Upper lobe of left lung (tissue), 6 donors: ENCODE results near the gene NUP98. TPM values are rescaled to one million over a fixed set of nuclear protein-coding genes. Genes with fewer than 3 reads are reported as not detected.

Source experiments
- ATAC-seq, 2 donors: fragments of 200-7000 bp; cut with Tn5 transposase; one replicate each; pipeline ENCODE4 v1.9.1; 2022; ENCODE audit warnings: mild to moderate bottlenecking in 2 of 2, moderate library complexity in 2 of 2; ENCODE audit not compliant: low FRiP score in 2 of 2
- DNase-seq, 2 donors: peaks; one replicate each; pipeline ENCODE4 v3.0.0-alpha.2; 2019 to 2020
- H3K27ac ChIP-seq, 4 donors: fragments of 200-600 bp; sonication (generic); one replicate each; pipeline ENCODE4 v1.5.1; 2016 to 2019
- H3K27me3 ChIP-seq, 4 donors: fragments of 200-600 bp; sonication (generic); one replicate each; pipeline ENCODE4 v1.5.1; 2017 to 2019
- H3K36me3 ChIP-seq, 4 donors: fragments of 200-600 bp; sonication (generic); one replicate each; pipeline ENCODE4 v1.5.1; 2016 to 2019
- H3K4me1 ChIP-seq, 4 donors: fragments of 200-600 bp; sonication (generic); one replicate each; pipeline ENCODE4 v1.5.1; 2018 to 2019
- H3K4me3 ChIP-seq, 4 donors: fragments of 200-600 bp; sonication (generic); one replicate each; pipeline ENCODE4 v1.5.1; 2017 to 2019; ENCODE audit warnings: mild to moderate bottlenecking in 2 of 4, moderate library complexity in 1 of 4
- H3K9me3 ChIP-seq, 4 donors: fragments of 200-600 bp; sonication (generic); one replicate each; pipeline ENCODE4 v1.5.1; 2018 to 2019
- EP300 ChIP-seq, 4 donors: sonication (generic); formaldehyde crosslinking; IDR thresholded peaks; one replicate each; pipeline ENCODE4 v1.5.1; 2017; ENCODE audit warnings: antibody characterized with exemption in 4 of 4, control low read depth in 2 of 4
- POLR2A ChIP-seq, 4 donors: fragments of 450-650 bp; IDR thresholded peaks; one replicate each; pipeline ENCODE4 v1.5.1; 2016 to 2017; ENCODE audit warnings: antibody characterized with exemption in 4 of 4, mild to moderate bottlenecking in 2 of 4
- POLR2AphosphoS5 ChIP-seq, 2 donors: sonication (generic); formaldehyde crosslinking; IDR thresholded peaks; one replicate each; pipeline ENCODE4 v1.5.1; 2017; ENCODE audit warnings: antibody characterized with exemption in 2 of 2
- WGBS, 2 donors: methylation state at CpG; one replicate each; pipeline ENCODE4 v1.1.5; 2017 to 2018; 5-methylcytosine and 5-hydroxymethylcytosine counted together
- total RNA-seq, 6 donors: library from RNA; depleted of rRNA in 4 of 6; stranded (reverse); fragments of >200 nt in 4 of 6; gene quantifications; one replicate each; pipeline versions ENCODE4 v1.1.0 to v1.2.1, GENCODE V29; 2016 to 2021
- TF ChIP-seq, protein P1 (sequence below), 6 experiments: fragments of 450-650 bp in 4 of 6; fragments of 200-600 bp in 2 of 6; sonication (generic) in 2 of 6; IDR thresholded peaks; one replicate each; pipeline ENCODE4 v1.5.1; 2016 to 2019; ENCODE audit warnings: antibody characterized with exemption in 6 of 6
- donor health status: DM: no; HTN: no; CAD: no; lungs with moderate emphysema.
- donor health status: DM: no; HTN: yes; CAD: no; lungs with severe emphysema.

NUP98 gene
- total RNA-seq, 6 donors from 2014 or later: 66.6 to 127 (median 86.1) TPM

DNA sequence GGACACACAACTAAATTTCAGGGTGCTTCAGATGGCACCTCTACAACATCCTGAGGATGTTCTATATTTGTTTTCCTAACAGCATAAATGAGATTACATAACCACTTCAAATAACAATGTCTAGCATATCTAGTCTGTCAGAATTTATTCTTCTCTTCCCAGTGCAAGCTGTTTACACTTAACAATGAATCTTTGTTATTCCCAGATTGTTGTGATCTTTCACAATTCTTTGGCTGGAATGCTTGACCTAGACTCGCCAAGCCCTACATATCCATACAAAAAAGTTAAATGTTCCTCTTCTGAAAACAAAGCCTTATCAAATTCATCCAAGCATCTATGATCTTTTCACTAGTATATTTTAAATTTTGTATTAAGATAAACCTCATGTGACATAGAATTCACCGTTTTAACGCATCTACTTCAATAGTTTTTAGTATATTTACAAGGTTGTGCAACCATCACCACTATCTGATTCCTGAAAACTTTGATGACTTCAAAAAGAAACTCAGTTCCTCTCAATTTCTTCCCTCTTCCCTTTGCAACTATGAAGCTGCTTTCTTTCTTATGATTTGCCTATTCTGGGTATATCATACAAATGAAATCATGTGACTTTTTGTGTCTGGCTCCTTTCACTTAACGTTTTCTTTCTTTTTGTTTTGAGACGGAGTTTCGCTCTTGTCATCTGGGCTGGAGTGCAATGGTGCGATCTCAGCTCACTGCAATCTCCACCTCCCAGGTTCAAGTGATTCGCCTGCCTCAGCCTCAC is 64.5 kb downstream of the NUP98 start:
- H3K27ac ChIP-seq: no peak overlapping the region
- H3K27me3 ChIP-seq: no peaks in the 10 kb centered on the region
- ATAC-seq (no peak), DNase-seq (no peak)
- no peak for TF ChIP-seq POLR2A (IDR thresholded peaks at IDR 0.05)
- no peak for TF ChIP-seq EP300 (IDR thresholded peaks at IDR 0.05)
- no peak for TF ChIP-seq POLR2AphosphoS5 (IDR thresholded peaks at IDR 0.05)
- TF ChIP-seq, protein P1, sequence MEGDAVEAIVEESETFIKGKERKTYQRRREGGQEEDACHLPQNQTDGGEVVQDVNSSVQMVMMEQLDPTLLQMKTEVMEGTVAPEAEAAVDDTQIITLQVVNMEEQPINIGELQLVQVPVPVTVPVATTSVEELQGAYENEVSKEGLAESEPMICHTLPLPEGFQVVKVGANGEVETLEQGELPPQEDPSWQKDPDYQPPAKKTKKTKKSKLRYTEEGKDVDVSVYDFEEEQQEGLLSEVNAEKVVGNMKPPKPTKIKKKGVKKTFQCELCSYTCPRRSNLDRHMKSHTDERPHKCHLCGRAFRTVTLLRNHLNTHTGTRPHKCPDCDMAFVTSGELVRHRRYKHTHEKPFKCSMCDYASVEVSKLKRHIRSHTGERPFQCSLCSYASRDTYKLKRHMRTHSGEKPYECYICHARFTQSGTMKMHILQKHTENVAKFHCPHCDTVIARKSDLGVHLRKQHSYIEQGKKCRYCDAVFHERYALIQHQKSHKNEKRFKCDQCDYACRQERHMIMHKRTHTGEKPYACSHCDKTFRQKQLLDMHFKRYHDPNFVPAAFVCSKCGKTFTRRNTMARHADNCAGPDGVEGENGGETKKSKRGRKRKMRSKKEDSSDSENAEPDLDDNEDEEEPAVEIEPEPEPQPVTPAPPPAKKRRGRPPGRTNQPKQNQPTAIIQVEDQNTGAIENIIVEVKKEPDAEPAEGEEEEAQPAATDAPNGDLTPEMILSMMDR (IDR thresholded peaks at IDR 0.05): no peak
- no peaks in the 10 kb centered on the region for H3K9me3 ChIP-seq
- H3K4me1 ChIP-seq: peaks cover 0 to 2% (median 0%) of the 10 kb centered on the region in 4 donors
- peaks cover 26 to 93% (median 59%) of the 10 kb centered on the region in 4 donors for H3K36me3 ChIP-seq
- H3K4me3 ChIP-seq: no peak overlapping the region
- 79 to 83% methylated on average over 8 of the region's 8 CpGs for WGBS, 2 donors

GRCh38 chr11:3723014-3723708 is 74.2 kb downstream of the NUP98 start:
- Histone ChIP-seq H3K4me3 (no peak overlapping the region), H3K27me3 (no peaks in the 10 kb centered on the region), H3K4me1 (no peaks in the 10 kb centered on the region), H3K9me3 (no peaks in the 10 kb centered on the region), H3K36me3 (peaks cover 22 to 98% (median 77%) of the 10 kb centered on the region in 4 donors), H3K27ac (peak overlapping the region in 2 of 4 donors; percentile 22 to 63)
- DNase-seq: peak in 1 of 2 donors; percentile 46
- TF ChIP-seq, protein P1 (IDR thresholded peaks at IDR 0.05): no peak
- TF ChIP-seq EP300 (IDR thresholded peaks at IDR 0.05): peak in 1 of 4 donors; percentile 66
- TF ChIP-seq POLR2AphosphoS5 (IDR thresholded peaks at IDR 0.05): peak; percentile 40 to 67
- 58 to 68% methylated on average over 6 of the region's 6 CpGs for WGBS, 2 donors
- ATAC-seq: peak in 1 of 2 donors; percentile 78

- Histone ChIP-seq H3K27me3 (no peaks in the 10 kb centered on the region), H3K36me3 (peaks cover 22 to 98% (median 76%) of the 10 kb centered on the region in 4 donors), H3K27ac (peak overlapping the region in 1 of 4 donors; percentile 63), H3K4me3 (no peak overlapping the region), H3K4me1 (no peaks in the 10 kb centered on the region), H3K9me3 (no peaks in the 10 kb centered on the region)
- ATAC-seq (no peak), DNase-seq (no peak)
- TF ChIP-seq, protein P1 (IDR thresholded peaks at IDR 0.05): no peak
- WGBS, 2 donors: 88 to 95% methylated on average over 2 of the region's 2 CpGs
These were observed 75.3 kb downstream of the NUP98 start for GRCh38 chr11:3722100-3722499.

DNA sequence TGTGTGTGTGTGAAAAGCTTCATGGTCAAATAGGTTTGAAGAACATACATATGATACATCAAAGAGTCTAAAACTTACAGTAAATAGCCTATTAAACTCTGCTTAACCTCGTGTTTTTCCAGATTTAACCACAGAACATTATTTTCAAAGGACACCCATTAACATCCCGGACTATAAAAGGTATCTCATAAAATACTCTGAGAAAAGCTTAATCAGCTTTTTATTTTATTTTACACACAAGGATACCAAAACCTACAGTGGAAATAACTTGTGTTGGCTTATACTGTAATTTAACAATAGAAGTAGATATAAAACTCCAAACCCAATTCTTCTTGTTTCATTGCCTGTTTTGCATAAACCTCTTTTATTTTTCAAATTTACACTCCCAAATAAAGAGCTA is 76.4 kb downstream of the NUP98 start:
- ATAC-seq (no peak), DNase-seq (no peak)
- TF ChIP-seq POLR2AphosphoS5 (IDR thresholded peaks at IDR 0.05): no peak
- TF ChIP-seq EP300 (IDR thresholded peaks at IDR 0.05): no peak
- TF ChIP-seq POLR2A (IDR thresholded peaks at IDR 0.05): no peak
- TF ChIP-seq, protein P1 (IDR thresholded peaks at IDR 0.05): no peak
- no peak overlapping the region for H3K27ac ChIP-seq
- H3K9me3 ChIP-seq: no peaks in the 10 kb centered on the region
- no peaks in the 10 kb centered on the region for H3K27me3 ChIP-seq
- WGBS, 2 donors: 89 to 96% methylated on average over 2 of the region's 2 CpGs
- H3K4me1 ChIP-seq: no peaks in the 10 kb centered on the region
- no peak overlapping the region for H3K4me3 ChIP-seq
- H3K36me3 ChIP-seq: peaks cover 22 to 98% (median 82%) of the 10 kb centered on the region in 4 donors
